ENCODE results near the gene IL2RG. TPM values are rescaled to one million over a fixed set of nuclear protein-coding genes. Genes with fewer than 3 reads are reported as not detected.

IL2RG gene
- total and polyA plus RNA-seq, 10 of the 15 experiments (the other 5 are each of a cell fraction or from before 2014, with no cell fraction given) = 63.9 to 686 (median 183) TPM

GRCh38 chrX:71068044-71068918, 43.1 kb downstream of the IL2RG start, which contains the start of gene SNX12 (continued):
- TF ChIP-seq SKIL (IDR thresholded peaks at IDR 0.05; ENCODE audit: low read depth, poor library complexity, severe bottlenecking) (peak; percentile 92), USF2 (IDR thresholded peaks at IDR 0.05; ENCODE audit: borderline replicate concordance, low read depth, low read length) (no peak), NFYA (IDR thresholded peaks at IDR 0.05; ENCODE audit: borderline replicate concordance, low read depth, low read length) (no peak), ELK1 (IDR thresholded peaks at IDR 0.05; ENCODE audit: low read depth, low read length) (peak; percentile 90), SREBF2 (IDR thresholded peaks at IDR 0.05; ENCODE audit: low read length) (no peak), CEBPZ (IDR thresholded peaks at IDR 0.05; ENCODE audit: low read depth, low read length) (no peak), MYC (IDR thresholded peaks at IDR 0.05; ENCODE audit: insufficient read depth, insufficient read length, insufficient replicate concordance, low read length, severe bottlenecking) (no peak), ZZZ3 (IDR thresholded peaks at IDR 0.05; ENCODE audit: control insufficient read depth, insufficient read length, low read depth) (no peak), TCF3 (IDR thresholded peaks at IDR 0.05; ENCODE audit: borderline replicate concordance, insufficient read depth, low read depth, low read length) (no peak), PRDM15 (CRISPR knock-in tag; IDR thresholded peaks at IDR 0.05) (0 out of 2 replicates have a peak, but pooled peaks have one; percentile 35), IRF3 (IDR thresholded peaks at IDR 0.05) (no peak), BRCA1 (IDR thresholded peaks at IDR 0.05; ENCODE audit: low read depth, low read length) (no peak), SIX5 (IDR thresholded peaks at IDR 0.05; ENCODE audit: low read depth, low read length, severe bottlenecking) (peak; percentile 20), ATF7 (IDR thresholded peaks at IDR 0.05; ENCODE audit: low read depth) (no peak), TAF1 (IDR thresholded peaks at IDR 0.05; ENCODE audit: borderline replicate concordance, low read depth, low read length) (peak; percentile 39; the same call in 1 of the 2 replicates)

All from GM12878 (cell line).